22Rv1 (cell line): ENCODE results near the gene SEMA6A.

ENCODE experiments used
- ZFX ChIP-seq: fragments of 450-650 bp; IDR thresholded peaks from 2 replicates; pipeline ENCODE4 v1.6.1; 2017; ENCODE audit warnings: antibody characterized with exemption, borderline replicate concordance
- TF ChIP-seq, protein P1 (sequence below): fragments of 450-650 bp; IDR thresholded peaks from 2 replicates; pipeline ENCODE4 v1.5.1; 2017; ENCODE audit warnings: mild to moderate bottlenecking

DNA sequence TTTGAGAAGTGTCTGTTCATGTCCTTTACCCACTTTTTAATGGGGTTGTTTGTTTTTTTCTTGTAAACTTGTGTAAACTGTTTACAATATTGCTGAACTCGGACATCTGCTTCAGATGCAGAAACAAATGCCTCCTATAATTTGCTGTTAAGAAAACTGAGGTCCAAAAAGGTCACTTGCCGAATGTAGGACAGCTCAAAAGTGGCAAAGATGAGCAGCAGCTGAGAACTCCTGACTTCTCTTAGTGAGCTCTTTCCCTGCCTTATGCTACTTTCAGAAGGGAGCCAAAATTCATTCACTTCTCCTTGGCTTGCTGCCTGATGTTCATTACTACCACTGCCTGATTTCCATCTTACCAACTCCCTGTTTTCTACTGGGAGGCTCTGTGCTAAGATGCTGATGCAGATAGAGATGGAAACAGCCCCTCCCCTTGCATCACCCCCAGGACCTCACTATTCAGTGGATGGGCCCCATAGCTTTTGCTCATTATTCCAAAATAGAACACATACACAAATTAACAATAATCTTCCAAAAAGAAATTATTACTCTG is 60.1 kb downstream of the SEMA6A start:
- TF ChIP-seq, protein P1, sequence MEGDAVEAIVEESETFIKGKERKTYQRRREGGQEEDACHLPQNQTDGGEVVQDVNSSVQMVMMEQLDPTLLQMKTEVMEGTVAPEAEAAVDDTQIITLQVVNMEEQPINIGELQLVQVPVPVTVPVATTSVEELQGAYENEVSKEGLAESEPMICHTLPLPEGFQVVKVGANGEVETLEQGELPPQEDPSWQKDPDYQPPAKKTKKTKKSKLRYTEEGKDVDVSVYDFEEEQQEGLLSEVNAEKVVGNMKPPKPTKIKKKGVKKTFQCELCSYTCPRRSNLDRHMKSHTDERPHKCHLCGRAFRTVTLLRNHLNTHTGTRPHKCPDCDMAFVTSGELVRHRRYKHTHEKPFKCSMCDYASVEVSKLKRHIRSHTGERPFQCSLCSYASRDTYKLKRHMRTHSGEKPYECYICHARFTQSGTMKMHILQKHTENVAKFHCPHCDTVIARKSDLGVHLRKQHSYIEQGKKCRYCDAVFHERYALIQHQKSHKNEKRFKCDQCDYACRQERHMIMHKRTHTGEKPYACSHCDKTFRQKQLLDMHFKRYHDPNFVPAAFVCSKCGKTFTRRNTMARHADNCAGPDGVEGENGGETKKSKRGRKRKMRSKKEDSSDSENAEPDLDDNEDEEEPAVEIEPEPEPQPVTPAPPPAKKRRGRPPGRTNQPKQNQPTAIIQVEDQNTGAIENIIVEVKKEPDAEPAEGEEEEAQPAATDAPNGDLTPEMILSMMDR, result no peak
- TF ChIP-seq ZFX, result no peak
